Endodermal cell (in vitro differentiated cells): ENCODE measurements around the gene GOLGA6A. TPM values are rescaled to one million over a fixed set of nuclear protein-coding genes. Genes with fewer than 3 reads are reported as not detected.

Source experiments
- DNase-seq: peaks from one replicate; pipeline ENCODE4 v3.0.0-alpha.2; 2017
- H3K27ac ChIP-seq: 2 replicates; pipeline ENCODE4 v1.5.1; 2013; ENCODE audit warnings: mild to moderate bottlenecking, low read depth, low read length, moderate library complexity
- H3K27me3 ChIP-seq: 2 replicates; pipeline ENCODE4 v1.6.1; 2013; ENCODE audit warnings: mild to moderate bottlenecking, low read length, moderate library complexity; ENCODE audit not compliant: insufficient read depth, control insufficient read depth, poor library complexity, severe bottlenecking
- H3K36me3 ChIP-seq: 2 replicates; pipeline ENCODE4 v1.7.0; 2013; ENCODE audit warnings: mild to moderate bottlenecking, low read length, moderate library complexity; ENCODE audit not compliant: control insufficient read depth, insufficient read depth
- H3K4me1 ChIP-seq: one replicate; pipeline ENCODE4 v1.7.0; 2013; ENCODE audit warnings: low read length; ENCODE audit not compliant: control insufficient read depth, insufficient read depth
- H3K4me3 ChIP-seq: 2 replicates; pipeline ENCODE4 v1.5.1; 2013; ENCODE audit warnings: mild to moderate bottlenecking, low read length, moderate library complexity
- H3K9ac ChIP-seq: 2 replicates; pipeline ENCODE4 v1.6.1; 2013; ENCODE audit warnings: mild to moderate bottlenecking, low read length, moderate library complexity; ENCODE audit not compliant: poor library complexity, severe bottlenecking; ENCODE audit errors: extremely low read depth
- H3K9me3 ChIP-seq: 2 replicates; pipeline ENCODE4 v1.6.1; 2013; ENCODE audit warnings: mild to moderate bottlenecking, low read length, moderate library complexity; ENCODE audit not compliant: control insufficient read depth
- H3K27ac Mint-ChIP-seq: 2 replicates; pipeline ENCODE4 v1.8.0; 2020; ENCODE audit warnings: mixed read lengths
- H3K27me3 Mint-ChIP-seq: 2 replicates; pipeline ENCODE4 v1.8.0; 2021; ENCODE audit warnings: mild to moderate bottlenecking, mixed read lengths; ENCODE audit not compliant: insufficient read depth
- H3K36me3 Mint-ChIP-seq: 2 replicates; pipeline ENCODE4 v1.8.0; 2020; ENCODE audit warnings: low read depth, mixed read lengths
- H3K4me1 Mint-ChIP-seq: 2 replicates; pipeline ENCODE4 v1.8.0; 2020; ENCODE audit warnings: mixed read lengths
- H3K4me3 Mint-ChIP-seq: 2 replicates; pipeline ENCODE4 v1.8.0; 2020; ENCODE audit warnings: mild to moderate bottlenecking, moderate library complexity, mixed read lengths
- H3K9me3 Mint-ChIP-seq: 2 replicates; pipeline ENCODE4 v1.8.0; 2020; ENCODE audit warnings: mild to moderate bottlenecking, mixed read lengths
- WGBS, 2 experiments: methylation state at CpG; one replicate each; pipeline versions ENCODE4 v1.1.5 to v1.1.7; 2013; ENCODE audit warnings: missing lambda C conversion rate in 2 of 2, mixed read lengths in 1 of 2; ENCODE audit not compliant: insufficient coverage in 1 of 2, insufficient read length in 1 of 2; 5-methylcytosine and 5-hydroxymethylcytosine counted together
- total RNA-seq, 2 donors: library from RNA; stranded (reverse); fragmentation: NEBNext Ultra II Directional in 1 of 2; extraction: Animal tissue kit (Norgen Biotek cat#: 25700) in 1 of 2; gene quantifications; 2 replicates in 1 of 2; 3 replicates in 1 of 2; pipeline ENCODE4 v1.2.1, GENCODE V29; 2021
- TF ChIP-seq, protein P1 (sequence below): fragments of 200-600 bp; sonication (generic); conservative IDR thresholded peaks from 2 replicates; pipeline ENCODE4 v1.5.0; 2021; ENCODE audit warnings: antibody characterized with exemption, mild to moderate bottlenecking

Gene GOLGA6A
- total RNA-seq, 2 donors from 2014 or later: 0.75 to 0.86 TPM

DNA sequence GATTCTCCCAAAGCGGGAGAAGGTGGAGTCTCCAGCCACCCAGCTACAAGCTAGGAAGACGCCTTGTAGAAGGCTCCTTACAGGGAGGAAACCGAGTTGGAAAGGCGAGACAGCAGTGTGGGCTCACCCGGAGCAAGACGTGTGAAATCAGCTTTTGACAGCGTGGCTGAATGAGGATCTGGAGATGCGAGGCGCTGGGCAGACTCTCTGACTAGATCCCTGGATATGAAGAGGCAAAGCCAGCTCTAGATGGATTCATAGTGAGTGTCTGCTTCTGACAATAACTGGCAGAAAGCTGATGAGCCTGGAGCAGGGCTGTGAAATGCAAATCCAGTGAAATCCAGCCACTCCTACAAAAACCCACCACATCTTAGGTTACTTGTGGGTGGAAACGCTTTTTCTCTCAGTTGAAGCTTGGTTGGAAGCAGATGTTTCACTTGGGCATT lies 41.0 kb downstream of the GOLGA6A start:
- peaks cover 6% of the 10 kb centered on the region for H3K4me1 Mint-ChIP-seq
- Histone ChIP-seq H3K9ac (no peak overlapping the region), H3K9me3 (no peaks in the 10 kb centered on the region), H3K4me3 (no peak overlapping the region), H3K4me1 (no peaks in the 10 kb centered on the region), H3K27ac (no peak overlapping the region), H3K27me3 (no peaks in the 10 kb centered on the region), H3K36me3 (no peaks in the 10 kb centered on the region)
- DNase-seq: peak; percentile 30
- no peaks in the 10 kb centered on the region for H3K9me3 Mint-ChIP-seq
- H3K27ac Mint-ChIP-seq: no peak overlapping the region
- no peak overlapping the region for H3K4me3 Mint-ChIP-seq
- H3K36me3 Mint-ChIP-seq: no peaks in the 10 kb centered on the region
- peaks cover 3% of the 10 kb centered on the region for H3K27me3 Mint-ChIP-seq
- WGBS, 2 experiments: 92 to 97% methylated on average over 8 to 10 of the region's 10 CpGs
- TF ChIP-seq, protein P1, sequence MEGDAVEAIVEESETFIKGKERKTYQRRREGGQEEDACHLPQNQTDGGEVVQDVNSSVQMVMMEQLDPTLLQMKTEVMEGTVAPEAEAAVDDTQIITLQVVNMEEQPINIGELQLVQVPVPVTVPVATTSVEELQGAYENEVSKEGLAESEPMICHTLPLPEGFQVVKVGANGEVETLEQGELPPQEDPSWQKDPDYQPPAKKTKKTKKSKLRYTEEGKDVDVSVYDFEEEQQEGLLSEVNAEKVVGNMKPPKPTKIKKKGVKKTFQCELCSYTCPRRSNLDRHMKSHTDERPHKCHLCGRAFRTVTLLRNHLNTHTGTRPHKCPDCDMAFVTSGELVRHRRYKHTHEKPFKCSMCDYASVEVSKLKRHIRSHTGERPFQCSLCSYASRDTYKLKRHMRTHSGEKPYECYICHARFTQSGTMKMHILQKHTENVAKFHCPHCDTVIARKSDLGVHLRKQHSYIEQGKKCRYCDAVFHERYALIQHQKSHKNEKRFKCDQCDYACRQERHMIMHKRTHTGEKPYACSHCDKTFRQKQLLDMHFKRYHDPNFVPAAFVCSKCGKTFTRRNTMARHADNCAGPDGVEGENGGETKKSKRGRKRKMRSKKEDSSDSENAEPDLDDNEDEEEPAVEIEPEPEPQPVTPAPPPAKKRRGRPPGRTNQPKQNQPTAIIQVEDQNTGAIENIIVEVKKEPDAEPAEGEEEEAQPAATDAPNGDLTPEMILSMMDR: no peak

DNA sequence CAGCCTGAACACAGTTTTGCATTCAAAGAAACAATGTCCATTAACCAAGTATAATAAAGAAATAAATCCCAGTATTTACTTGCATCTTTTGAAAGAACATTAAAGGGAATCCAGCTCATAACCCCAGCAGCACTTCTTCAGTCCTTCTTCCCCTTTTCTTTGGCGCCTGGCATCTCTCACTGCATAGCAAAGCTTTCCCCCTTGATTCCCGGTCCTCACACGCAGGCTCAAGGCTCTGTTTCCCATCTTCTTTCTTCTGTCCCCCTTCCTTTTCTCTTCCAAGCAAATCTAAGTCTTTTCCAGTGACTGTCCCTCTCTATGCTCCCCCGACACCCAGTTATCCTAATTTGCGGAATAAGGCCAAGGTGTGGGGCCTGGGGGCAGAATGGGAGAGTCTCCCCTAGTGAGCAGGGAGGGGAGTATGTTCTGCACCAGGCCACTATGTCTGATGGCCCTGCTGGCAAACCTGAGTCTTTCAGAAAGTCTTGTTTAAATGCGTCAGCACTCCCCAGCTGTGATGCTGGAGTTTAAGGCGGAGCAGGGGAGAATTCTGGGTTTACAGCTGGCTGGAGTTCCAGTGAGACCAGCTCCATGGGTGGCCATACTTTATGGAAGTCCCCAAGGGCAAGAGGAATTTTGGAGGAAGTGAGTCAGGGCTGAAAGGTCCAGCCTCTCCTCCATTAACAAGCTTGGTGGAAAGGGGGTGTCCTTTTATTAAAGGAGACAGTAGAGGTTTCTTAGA lies 42.1 kb downstream of the GOLGA6A start:
- Histone ChIP-seq H3K27me3 (no peaks in the 10 kb centered on the region), H3K9ac (no peak overlapping the region), H3K4me1 (no peaks in the 10 kb centered on the region), H3K27ac (no peak overlapping the region), H3K36me3 (no peaks in the 10 kb centered on the region), H3K4me3 (no peak overlapping the region), H3K9me3 (no peaks in the 10 kb centered on the region)
- peaks cover 3% of the 10 kb centered on the region for H3K27me3 Mint-ChIP-seq
- H3K4me3 Mint-ChIP-seq: no peak overlapping the region
- TF ChIP-seq, protein P1: no peak
- H3K9me3 Mint-ChIP-seq: no peaks in the 10 kb centered on the region
- H3K27ac Mint-ChIP-seq: no peak overlapping the region
- peaks cover 6% of the 10 kb centered on the region for H3K4me1 Mint-ChIP-seq
- peaks cover 5% of the 10 kb centered on the region for H3K36me3 Mint-ChIP-seq
- peak; percentile 63 for DNase-seq
- 85 to 87% methylated on average over 5 to 7 of the region's 7 CpGs for WGBS, 2 experiments

DNA sequence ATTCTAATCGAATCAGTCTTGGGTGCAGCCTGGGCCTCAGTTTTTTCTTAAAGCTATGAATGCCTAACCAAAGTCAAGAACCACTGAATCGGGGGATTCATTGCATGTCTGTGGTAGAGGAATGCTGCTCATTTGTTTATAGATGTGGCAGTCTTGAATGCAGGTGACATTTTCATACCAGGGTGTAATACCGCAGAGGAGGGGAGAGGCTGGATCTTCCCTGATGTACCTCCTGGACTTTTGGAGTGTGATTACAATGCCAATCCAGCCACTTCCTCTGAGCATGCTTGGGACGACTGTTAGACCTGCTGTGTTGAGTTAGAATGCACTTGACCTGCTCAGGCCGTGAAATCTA lies 42.7 kb downstream of the GOLGA6A start:
- WGBS, 2 experiments: 90 to 96% methylated on average over 4 to 5 of the region's 5 CpGs
- no peak overlapping the region for H3K4me3 Mint-ChIP-seq
- DNase-seq: peak; percentile 27

More for the DNA sequence above, 42.7 kb downstream of the GOLGA6A start:
- Mint-ChIP-seq H3K9me3 (no peaks in the 10 kb centered on the region), H3K27ac (no peak overlapping the region), H3K4me1 (peaks cover 6% of the 10 kb centered on the region), H3K36me3 (peaks cover 6% of the 10 kb centered on the region), H3K27me3 (peaks cover 3% of the 10 kb centered on the region)
- Histone ChIP-seq H3K9me3 (no peaks in the 10 kb centered on the region), H3K9ac (no peak overlapping the region), H3K36me3 (no peaks in the 10 kb centered on the region), H3K4me3 (no peak overlapping the region), H3K4me1 (no peaks in the 10 kb centered on the region), H3K27ac (no peak overlapping the region), H3K27me3 (no peaks in the 10 kb centered on the region)
- TF ChIP-seq, protein P1: no peak
